Adrenal gland (tissue), 5 donors: ENCODE measurements around the gene SPDYE2.
"Not testable (repeated sequence)": the region's sequence is repeated elsewhere in the genome, so short reads cannot be mapped to it uniquely, and the experiment has no call there.

Source experiments
- CTCF ChIP-seq, 6 experiments: fragments of 450-650 bp in 4 of 6; fragments of 200-600 bp in 2 of 6; sonication (generic) in 1 of 6; IDR thresholded peaks; 1 replicate in 5 of 6; 2 replicates in 1 of 6; pipeline versions ENCODE4 v1.5.1 to v1.8.0; 2016 to 2021; ENCODE audit warnings: antibody characterized with exemption in 6 of 6, mild to moderate bottlenecking in 2 of 6, moderate library complexity in 1 of 6
- POLR2A ChIP-seq, 2 donors: fragments of 450-650 bp; IDR thresholded peaks; one replicate each; pipeline ENCODE4 v1.6.1; 2017; ENCODE audit warnings: antibody characterized with exemption in 2 of 2, mild to moderate bottlenecking in 2 of 2, moderate library complexity in 1 of 2
- donor health status: DM: no; HTN: no; CAD: no.

- not testable (repeated sequence) for TF ChIP-seq CTCF, POLR2A (IDR thresholded peaks at IDR 0.05)
These were observed 60.1 kb downstream of the SPDYE2 start for GRCh38 chr7:102611013-102611674.
